Measurements from ENCODE around the gene SSBP2. TPM values are rescaled to one million over a fixed set of nuclear protein-coding genes. Genes with fewer than 3 reads are reported as not detected.
A peak's percentile ranks its signal among the peaks of the same experiment; 100 is the strongest.

The SSBP2 gene
- total RNA-seq, 1 donor from 2014 or later, result 42.5 TPM

- peak; percentile 58 for DNase-seq (ENCODE audit: low read depth)
These were observed 353.7 kb downstream of the SSBP2 start for GRCh38 chr5:81397176-81397575.

GRCh38 chr5:81395262-81395661, 355.6 kb downstream of the SSBP2 start:
- DNase-seq (ENCODE audit: low read depth), result no peak

- DNase-seq (ENCODE audit: low read depth), result peak; percentile 40
These were observed 356.8 kb downstream of the SSBP2 start, which contains the start of gene ACOT12 for GRCh38 chr5:81393783-81394718. Gene ACOT12 (minus strand): TSS chr5:81394134. CDS start chr5:81394114, 20 bp downstream.

GRCh38 chr5:81393430-81393782, 357.5 kb downstream of the SSBP2 start:
- no peak for DNase-seq (ENCODE audit: low read depth)

GRCh38 chr5:81389025-81389424, 361.9 kb downstream of the SSBP2 start:
- DNase-seq (ENCODE audit: low read depth), result no peak

- DNase-seq (ENCODE audit: low read depth), result no peak
These were observed 362.7 kb downstream of the SSBP2 start for GRCh38 chr5:81388169-81388568.

- DNase-seq (ENCODE audit: low read depth), result no peak
These were observed 367.0 kb downstream of the SSBP2 start for GRCh38 chr5:81383867-81384266.

GRCh38 chr5:81371354-81371876, 379.5 kb downstream of the SSBP2 start:
- no peak for DNase-seq (ENCODE audit: low read depth)

GRCh38 chr5:81370912-81371311, 380.0 kb downstream of the SSBP2 start:
- no peak for DNase-seq (ENCODE audit: low read depth)

- DNase-seq (ENCODE audit: low read depth), result no peak
These were observed 385.4 kb downstream of the SSBP2 start for GRCh38 chr5:81365541-81365940.

- no peak for DNase-seq (ENCODE audit: low read depth)
These were observed 387.6 kb downstream of the SSBP2 start for GRCh38 chr5:81363093-81363871.

Other genes starting within 250 kb of the SSBP2 start
- gene ATG10, start 220.9 kb upstream of the SSBP2 start, total RNA-seq, result 8.2 and 10.7 TPM in 2 replicates